Measurements from ENCODE around the gene TDP1.

Gene TDP1

DNA sequence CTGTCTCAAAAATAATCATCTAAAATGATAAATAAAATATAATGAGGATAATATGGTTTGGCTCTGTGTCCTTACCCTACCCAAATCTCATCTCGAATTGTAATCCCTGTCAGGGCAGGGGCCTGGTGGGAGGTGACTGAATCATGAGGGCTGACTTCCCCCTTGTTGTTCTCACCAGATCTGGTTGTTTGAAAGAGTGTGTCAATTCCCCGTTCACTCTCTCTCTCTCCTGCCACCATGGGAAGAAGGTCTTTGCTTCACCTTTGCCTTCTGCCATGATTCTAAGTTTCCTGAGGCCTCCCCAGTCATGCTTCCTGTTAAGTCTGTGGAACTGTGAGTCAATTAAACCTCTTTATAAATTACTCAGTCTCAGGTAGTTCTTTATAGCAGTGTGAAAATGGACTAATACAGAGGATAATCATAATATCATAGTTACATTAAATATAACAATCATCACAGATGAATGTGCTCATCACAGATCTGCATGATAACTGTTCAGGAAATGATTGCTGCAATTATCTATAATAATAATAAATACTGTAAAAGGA is 13.8 kb upstream of the TDP1 start:
- H3K4me1 ChIP-seq (ENCODE audit: control insufficient read depth, insufficient read depth, low read length, unreplicated experiment) = no peaks in the 10 kb centered on the region
- no peak overlapping the region for H3K4me3 ChIP-seq (ENCODE audit: low read depth, low read length)
- H3K27me3 ChIP-seq (ENCODE audit: insufficient read depth, low read length) = no peaks in the 10 kb centered on the region

GRCh38 chr14:89947344-89947743 is 8.4 kb upstream of the TDP1 start:
- Histone ChIP-seq H3K4me1 (ENCODE audit: control insufficient read depth, insufficient read depth, low read length, unreplicated experiment) (no peaks in the 10 kb centered on the region), H3K27me3 (ENCODE audit: insufficient read depth, low read length) (no peaks in the 10 kb centered on the region), H2AFZ (ENCODE audit: low read length, unreplicated experiment) (no peak overlapping the region), H3K4me3 (ENCODE audit: low read depth, low read length) (no peak overlapping the region), H3K36me3 (ENCODE audit: insufficient read depth, low read length) (peaks cover 10% of the 10 kb centered on the region; the same call in 1 of the 2 replicates), H3K27ac (ENCODE audit: low read depth, low read length) (no peak overlapping the region), H3K79me2 (ENCODE audit: control insufficient read depth, insufficient read depth, low read length, unreplicated experiment) (no peaks in the 10 kb centered on the region)

More for the DNA sequence above, 13.8 kb upstream of the TDP1 start:
- no peaks in the 10 kb centered on the region for H3K36me3 ChIP-seq (ENCODE audit: insufficient read depth, low read length)
- H2AFZ ChIP-seq (ENCODE audit: low read length, unreplicated experiment) = no peak overlapping the region
- H3K27ac ChIP-seq (ENCODE audit: low read depth, low read length) = no peak overlapping the region
- H3K79me2 ChIP-seq (ENCODE audit: control insufficient read depth, insufficient read depth, low read length, unreplicated experiment) = no peaks in the 10 kb centered on the region

DNA sequence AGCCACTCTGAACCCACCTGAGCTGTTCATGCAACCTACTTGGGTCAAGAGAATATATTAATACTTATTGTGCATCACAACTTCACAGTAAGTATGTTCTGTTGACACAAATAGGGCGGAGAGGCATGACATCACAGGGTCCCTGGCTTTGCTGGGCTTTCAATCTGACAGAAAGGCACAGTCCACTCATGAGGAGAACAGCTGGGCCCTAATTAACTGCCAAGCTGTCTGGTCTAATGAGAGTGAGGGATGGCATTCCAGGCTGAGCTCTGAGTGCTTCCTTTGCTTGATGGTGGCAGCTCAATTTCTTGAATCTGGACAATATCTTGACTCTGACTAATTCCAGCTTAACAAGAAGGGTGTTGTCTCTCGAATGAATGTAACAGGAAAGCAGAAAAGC is 3.2 kb upstream of the TDP1 start:
- Histone ChIP-seq H3K27me3 (ENCODE audit: insufficient read depth, low read length) (no peaks in the 10 kb centered on the region), H3K4me1 (ENCODE audit: control insufficient read depth, insufficient read depth, low read length, unreplicated experiment) (peaks cover 18% of the 10 kb centered on the region), H3K79me2 (ENCODE audit: control insufficient read depth, insufficient read depth, low read length, unreplicated experiment) (peaks cover 13% of the 10 kb centered on the region), H3K36me3 (ENCODE audit: insufficient read depth, low read length) (peaks cover 10% of the 10 kb centered on the region; the same call in 1 of the 2 replicates), H2AFZ (ENCODE audit: low read length, unreplicated experiment) (no peak overlapping the region), H3K27ac (ENCODE audit: low read depth, low read length) (no peak overlapping the region), H3K4me3 (ENCODE audit: low read depth, low read length) (no peak overlapping the region)

DNA sequence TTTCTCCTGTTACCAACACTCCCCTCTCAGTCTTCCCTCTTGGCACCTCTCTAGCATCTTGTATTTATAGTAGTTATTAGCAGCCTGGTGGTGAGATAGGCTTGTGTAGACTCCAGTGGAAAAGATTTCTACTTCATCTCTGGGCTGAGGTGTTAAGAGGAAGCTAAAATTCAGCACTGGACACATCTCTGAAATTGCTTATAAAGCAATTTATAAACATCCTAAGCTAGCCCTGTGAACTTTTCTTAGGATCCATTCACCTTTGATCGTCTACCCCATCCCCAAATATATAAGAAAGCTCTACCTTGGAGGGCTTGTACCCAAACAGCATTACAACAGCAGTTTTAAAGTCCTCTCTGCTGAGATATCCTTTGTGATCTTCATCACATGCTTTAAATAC is 2.1 kb upstream of the TDP1 start:
- H3K79me2 ChIP-seq (ENCODE audit: control insufficient read depth, insufficient read depth, low read length, unreplicated experiment) = peaks cover 23% of the 10 kb centered on the region
- no peaks in the 10 kb centered on the region for H3K27me3 ChIP-seq (ENCODE audit: insufficient read depth, low read length)
- peak overlapping the region; percentile 18 for H2AFZ ChIP-seq (ENCODE audit: low read length, unreplicated experiment)
- H3K36me3 ChIP-seq (ENCODE audit: insufficient read depth, low read length) = peaks cover 19% of the 10 kb centered on the region
- H3K4me1 ChIP-seq (ENCODE audit: control insufficient read depth, insufficient read depth, low read length, unreplicated experiment) = peaks cover 20% of the 10 kb centered on the region
- H3K4me3 ChIP-seq (ENCODE audit: low read depth, low read length) = peak overlapping the region; percentile 81
- peak overlapping the region; percentile 85 for H3K27ac ChIP-seq (ENCODE audit: low read depth, low read length)

DNA sequence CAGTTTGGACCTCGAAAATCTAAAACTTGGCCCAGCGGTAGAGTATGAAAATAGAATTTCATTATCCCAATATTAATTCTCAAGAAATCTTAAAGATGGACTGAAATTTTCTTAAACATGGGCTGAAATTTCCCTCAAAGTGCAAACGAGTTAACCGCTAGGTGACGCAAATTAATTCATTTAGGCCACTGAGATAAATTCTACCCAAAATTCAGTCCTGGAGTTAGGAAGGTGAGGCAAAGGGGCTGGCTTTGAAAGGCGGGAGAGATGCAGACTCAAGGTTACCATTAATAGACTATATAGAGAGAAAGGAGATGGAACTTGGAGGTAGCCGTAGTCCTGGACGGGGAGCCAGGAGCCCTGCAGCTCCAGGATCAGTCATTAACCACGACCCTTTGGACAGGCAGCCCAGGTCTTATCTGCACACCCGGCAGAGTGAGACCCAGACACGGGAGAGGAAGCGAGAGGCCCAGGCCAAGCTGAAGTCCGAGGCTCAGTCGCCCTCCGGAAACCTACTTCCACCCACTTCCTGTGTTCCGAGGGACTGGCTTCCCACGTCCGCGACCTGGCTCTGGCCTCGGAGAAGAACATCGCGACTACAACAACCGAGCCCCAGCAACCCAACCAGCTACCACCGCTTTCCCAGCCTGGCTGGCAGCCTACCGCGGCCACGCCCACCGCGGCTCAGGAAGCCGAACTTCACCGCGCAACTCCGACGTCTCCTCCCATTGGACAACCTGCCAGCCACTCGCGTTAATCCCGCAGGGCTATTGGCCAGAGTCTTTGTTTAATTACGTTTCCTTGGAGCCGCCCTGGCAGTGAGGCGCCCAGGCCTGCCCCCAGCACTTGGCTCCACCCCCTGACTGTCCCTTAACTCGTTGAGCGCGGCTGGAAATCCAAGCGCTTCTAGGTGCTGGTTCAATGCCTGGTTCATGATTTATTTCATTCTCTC is 1.4 kb upstream of the TDP1 start, which contains the start of gene EFCAB11:
TSS of gene EFCAB11 (minus strand) at position 661 of the 952 bp plus-strand sequence. CDS start at position 591, 70 bp downstream.
- H3K27me3 ChIP-seq (ENCODE audit: insufficient read depth, low read length) = no peaks in the 10 kb centered on the region
- H3K36me3 ChIP-seq (ENCODE audit: insufficient read depth, low read length) = peaks cover 25% of the 10 kb centered on the region
- peak within 1 kb of the TSS; percentile 84 for H2AFZ ChIP-seq (ENCODE audit: low read length, unreplicated experiment)
- H3K27ac ChIP-seq (ENCODE audit: low read depth, low read length) = peak within 1 kb of the TSS; percentile 85
- H3K4me1 ChIP-seq (ENCODE audit: control insufficient read depth, insufficient read depth, low read length, unreplicated experiment) = peaks cover 20% of the 10 kb centered on the region
- H3K79me2 ChIP-seq (ENCODE audit: control insufficient read depth, insufficient read depth, low read length, unreplicated experiment) = peaks cover 30% of the 10 kb centered on the region
- H3K4me3 ChIP-seq (ENCODE audit: low read depth, low read length) = peak within 1 kb of the TSS; percentile 81

DNA sequence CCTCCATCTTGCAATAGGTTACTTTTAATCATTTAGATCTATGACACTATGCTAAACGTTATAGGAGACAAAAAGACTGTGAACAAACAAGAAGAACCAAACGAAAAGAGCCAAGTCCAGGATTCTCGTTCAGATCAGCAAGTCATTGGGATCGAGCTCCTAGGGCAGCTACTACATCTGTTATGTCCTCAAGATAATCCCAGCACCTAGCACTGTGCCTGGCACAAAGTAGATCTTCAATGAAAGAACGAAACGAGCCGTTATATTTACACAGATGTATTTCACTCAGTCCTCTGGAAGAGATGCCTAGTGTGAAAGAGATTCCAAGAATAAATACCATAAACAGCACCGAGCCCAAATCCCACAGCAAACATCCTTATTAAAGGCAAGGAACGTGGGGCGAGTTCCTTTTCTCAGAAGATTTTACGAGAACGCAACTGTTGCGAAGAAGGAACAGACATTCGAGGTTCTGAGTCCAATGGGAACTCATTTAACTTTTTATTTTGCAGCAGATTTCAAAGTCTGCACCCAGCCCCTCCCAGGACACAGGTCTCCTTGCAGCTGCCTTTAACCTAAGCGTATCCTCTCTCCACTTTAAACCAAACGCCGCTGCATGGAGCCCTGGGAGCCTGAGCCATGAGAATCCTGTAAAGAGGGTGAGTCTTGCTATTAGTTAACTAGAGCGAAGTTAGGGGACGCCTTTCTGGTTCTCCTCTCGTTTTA is 544 bp upstream of the TDP1 start:
- Histone ChIP-seq H3K4me1 (ENCODE audit: control insufficient read depth, insufficient read depth, low read length, unreplicated experiment) (peaks cover 20% of the 10 kb centered on the region), H3K36me3 (ENCODE audit: insufficient read depth, low read length) (peaks cover 20% of the 10 kb centered on the region; the same call in 1 of the 2 replicates), H3K27ac (ENCODE audit: low read depth, low read length) (peak overlapping the region; percentile 44), H3K27me3 (ENCODE audit: insufficient read depth, low read length) (no peaks in the 10 kb centered on the region), H3K79me2 (ENCODE audit: control insufficient read depth, insufficient read depth, low read length, unreplicated experiment) (peaks cover 39% of the 10 kb centered on the region), H3K4me3 (ENCODE audit: low read depth, low read length) (peak overlapping the region; percentile 81), H2AFZ (ENCODE audit: low read length, unreplicated experiment) (peak overlapping the region; percentile 84)

DNA sequence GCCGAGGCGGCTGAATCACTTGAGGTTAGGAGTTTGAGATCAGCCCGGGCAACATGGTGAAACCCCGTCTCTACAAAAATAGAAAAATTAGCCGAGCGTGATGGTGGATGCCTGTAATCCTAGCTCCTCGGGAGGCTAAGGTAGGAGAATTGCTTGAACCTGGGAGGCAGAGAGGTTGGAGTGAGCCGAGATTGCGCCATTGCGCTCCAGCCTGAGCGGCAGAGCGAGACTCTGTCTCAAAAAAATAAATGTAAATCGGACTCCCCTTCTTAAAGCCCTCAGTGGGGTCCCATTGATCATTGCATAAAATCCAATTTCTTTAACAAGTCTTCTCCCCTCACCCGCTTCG is 908 bp downstream of the TDP1 start:
- Histone ChIP-seq H3K4me3 (ENCODE audit: low read depth, low read length) (peak overlapping the region; percentile 81), H3K4me1 (ENCODE audit: control insufficient read depth, insufficient read depth, low read length, unreplicated experiment) (peaks cover 20% of the 10 kb centered on the region), H3K79me2 (ENCODE audit: control insufficient read depth, insufficient read depth, low read length, unreplicated experiment) (peaks cover 51% of the 10 kb centered on the region), H3K27ac (ENCODE audit: low read depth, low read length) (peak overlapping the region; percentile 89), H3K36me3 (ENCODE audit: insufficient read depth, low read length) (peaks cover 19% of the 10 kb centered on the region; the same call in 1 of the 2 replicates), H2AFZ (ENCODE audit: low read length, unreplicated experiment) (peak overlapping the region; percentile 94), H3K27me3 (ENCODE audit: insufficient read depth, low read length) (no peaks in the 10 kb centered on the region)

DNA sequence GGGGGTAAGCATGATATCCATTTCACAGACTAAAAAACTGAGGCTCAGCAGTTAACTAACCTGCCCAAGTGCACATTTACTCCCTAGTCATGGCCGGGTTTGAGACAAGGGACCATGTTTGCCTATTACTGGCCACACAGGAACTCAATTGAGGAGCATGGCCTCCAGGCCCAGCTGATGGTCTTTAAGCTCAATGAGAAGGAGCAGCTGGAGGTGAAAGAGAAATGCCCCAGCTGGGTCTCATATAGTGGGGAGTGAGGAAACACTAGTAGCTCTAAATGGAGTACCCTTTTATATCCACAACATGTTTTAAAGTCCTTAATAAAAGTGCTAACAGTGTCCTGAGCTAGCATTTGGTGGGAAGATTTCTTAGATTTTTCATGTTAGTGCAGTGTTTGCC is 1.6 kb downstream of the TDP1 start:
- H2AFZ ChIP-seq (ENCODE audit: low read length, unreplicated experiment) = no peak overlapping the region
- H3K79me2 ChIP-seq (ENCODE audit: control insufficient read depth, insufficient read depth, low read length, unreplicated experiment) = peaks cover 51% of the 10 kb centered on the region
- H3K4me1 ChIP-seq (ENCODE audit: control insufficient read depth, insufficient read depth, low read length, unreplicated experiment) = peaks cover 20% of the 10 kb centered on the region
- H3K4me3 ChIP-seq (ENCODE audit: low read depth, low read length) = peak overlapping the region; percentile 81
- H3K27me3 ChIP-seq (ENCODE audit: insufficient read depth, low read length) = no peaks in the 10 kb centered on the region
- H3K27ac ChIP-seq (ENCODE audit: low read depth, low read length) = peak overlapping the region; percentile 89; the same call in 1 of the 2 replicates
- H3K36me3 ChIP-seq (ENCODE audit: insufficient read depth, low read length) = peaks cover 19% of the 10 kb centered on the region; the same call in 1 of the 2 replicates

DNA sequence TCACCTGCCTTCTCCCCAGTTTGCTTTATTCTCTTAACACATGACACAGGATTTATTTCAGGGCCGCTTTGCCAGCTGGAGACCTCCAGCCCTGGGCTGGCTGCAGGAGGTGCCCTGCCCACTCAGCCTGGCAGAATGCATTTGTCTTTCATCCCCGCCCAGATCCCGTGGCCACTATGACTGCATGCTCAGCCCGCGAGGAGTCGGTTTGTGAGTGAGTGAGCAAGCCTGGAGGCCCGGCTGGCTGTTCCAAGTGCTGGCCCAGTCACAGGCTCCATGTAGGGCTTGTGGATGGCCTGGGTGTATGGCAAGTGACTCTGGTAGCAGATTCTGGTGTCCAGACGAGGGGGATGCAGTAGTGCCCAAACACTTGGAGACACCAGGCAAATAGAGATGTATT is 2.1 kb downstream of the TDP1 start:
- Histone ChIP-seq H3K36me3 (ENCODE audit: insufficient read depth, low read length) (peaks cover 19% of the 10 kb centered on the region; the same call in 1 of the 2 replicates), H3K27ac (ENCODE audit: low read depth, low read length) (no peak overlapping the region), H3K4me3 (ENCODE audit: low read depth, low read length) (0 out of 2 replicates have a peak overlapping the region, but pooled peaks have one; percentile 81), H2AFZ (ENCODE audit: low read length, unreplicated experiment) (no peak overlapping the region), H3K4me1 (ENCODE audit: control insufficient read depth, insufficient read depth, low read length, unreplicated experiment) (peaks cover 20% of the 10 kb centered on the region), H3K27me3 (ENCODE audit: insufficient read depth, low read length) (no peaks in the 10 kb centered on the region), H3K79me2 (ENCODE audit: control insufficient read depth, insufficient read depth, low read length, unreplicated experiment) (peaks cover 51% of the 10 kb centered on the region)

DNA sequence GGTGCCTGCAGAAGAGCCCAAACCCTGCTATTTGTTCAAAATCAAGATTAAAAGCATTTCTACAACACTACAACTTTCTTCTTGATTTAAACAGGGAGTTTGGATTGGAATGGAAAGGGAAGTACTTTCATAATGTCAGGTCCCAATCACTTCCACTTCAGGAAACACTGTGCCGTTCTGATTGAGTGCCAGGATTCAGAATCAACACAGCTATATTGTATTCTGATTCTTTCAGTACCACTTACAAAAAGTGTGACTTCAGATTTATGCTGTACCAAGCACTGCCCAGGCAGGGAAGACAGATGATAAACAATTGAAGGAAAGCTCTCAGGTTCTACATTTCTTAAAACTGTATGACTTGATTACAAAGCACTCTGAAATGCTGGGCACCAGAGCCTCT is 3.2 kb downstream of the TDP1 start:
- H3K4me3 ChIP-seq (ENCODE audit: low read depth, low read length) = no peak overlapping the region
- H2AFZ ChIP-seq (ENCODE audit: low read length, unreplicated experiment) = no peak overlapping the region
- H3K36me3 ChIP-seq (ENCODE audit: insufficient read depth, low read length) = peaks cover 19% of the 10 kb centered on the region; the same call in 1 of the 2 replicates
- H3K27ac ChIP-seq (ENCODE audit: low read depth, low read length) = no peak overlapping the region
- H3K4me1 ChIP-seq (ENCODE audit: control insufficient read depth, insufficient read depth, low read length, unreplicated experiment) = peaks cover 11% of the 10 kb centered on the region
- H3K27me3 ChIP-seq (ENCODE audit: insufficient read depth, low read length) = no peaks in the 10 kb centered on the region
- peaks cover 51% of the 10 kb centered on the region for H3K79me2 ChIP-seq (ENCODE audit: control insufficient read depth, insufficient read depth, low read length, unreplicated experiment)
